Testis (tissue), 3 donors: ENCODE measurements around the gene CCDC9B. TPM values are rescaled to one million over a fixed set of nuclear protein-coding genes. Genes with fewer than 3 reads are reported as not detected.

Experiments used
- DNase-seq: peaks from one replicate; pipeline ENCODE4 v3.0.0-alpha.2; 2019
- H3K27ac ChIP-seq, 2 donors: fragments of 200-600 bp; sonication (generic); one replicate each; pipeline ENCODE4 v1.5.1; 2019
- H3K27me3 ChIP-seq: fragments of 200-600 bp; sonication (generic); one replicate; pipeline ENCODE4 v1.5.1; 2019
- H3K36me3 ChIP-seq: fragments of 200-600 bp; sonication (generic); one replicate; pipeline ENCODE4 v1.5.1; 2017; ENCODE audit warnings: low read depth; ENCODE audit errors: missing control alignments
- H3K4me1 ChIP-seq: fragments of 200-600 bp; sonication (generic); one replicate; pipeline ENCODE4 v1.5.1; 2019
- H3K4me3 ChIP-seq, 2 donors: fragments of 200-600 bp; sonication (generic); one replicate each; pipeline ENCODE4 v1.5.1; 2017 to 2019
- H3K9me3 ChIP-seq: fragments of 200-600 bp; sonication (generic); one replicate; pipeline ENCODE4 v1.5.1; 2017
- POLR2A ChIP-seq: fragments of 450-650 bp; IDR thresholded peaks from one replicate; pipeline ENCODE4 v1.6.1; 2017; ENCODE audit warnings: antibody characterized with exemption, mild to moderate bottlenecking, moderate library complexity
- WGBS, 2 donors: methylation state at CpG; one replicate each; pipeline ENCODE4 v1.1.5; 2018; 5-methylcytosine and 5-hydroxymethylcytosine counted together
- intact Hi-C: fragments of 100-400 bp; cut with DNase I; formaldehyde crosslinking; loops from one replicate; pipeline ENCODE4 v1.15.1; 2023; ENCODE audit warnings: low total_unique reads
- polyA plus RNA-seq: library from polyadenylated mRNA; stranded (reverse); fragments of 350-450 nt; fragmentation: Illumina TruSeq; extraction: RNeasy Lipid Tissue Mini Kit (QIAGEN cat#74804); gene quantifications from one replicate; pipeline ENCODE4 v1.2.3, GENCODE V29; 2014; ENCODE audit warnings: low read depth, low replicate concordance; ENCODE audit not compliant: insufficient read depth
- total RNA-seq, 2 donors: library from RNA; depleted of rRNA; stranded (reverse); fragments of >200 nt; gene quantifications; one replicate each; pipeline ENCODE4 v1.2.3, GENCODE V29; 2016
- TF ChIP-seq, protein P1 (sequence below), 3 experiments: fragments of 450-650 bp in 2 of 3; fragments of 200-600 bp in 1 of 3; sonication (generic) in 1 of 3; IDR thresholded peaks; one replicate each; pipeline ENCODE4 v1.5.1; 2016 to 2019; ENCODE audit warnings: antibody characterized with exemption in 3 of 3, mild to moderate bottlenecking in 2 of 3, moderate library complexity in 1 of 3

The CCDC9B gene
- total and polyA plus RNA-seq, 3 donors from 2014 or later, result 20.4 to 38.9 (median 36.8) TPM

DNA sequence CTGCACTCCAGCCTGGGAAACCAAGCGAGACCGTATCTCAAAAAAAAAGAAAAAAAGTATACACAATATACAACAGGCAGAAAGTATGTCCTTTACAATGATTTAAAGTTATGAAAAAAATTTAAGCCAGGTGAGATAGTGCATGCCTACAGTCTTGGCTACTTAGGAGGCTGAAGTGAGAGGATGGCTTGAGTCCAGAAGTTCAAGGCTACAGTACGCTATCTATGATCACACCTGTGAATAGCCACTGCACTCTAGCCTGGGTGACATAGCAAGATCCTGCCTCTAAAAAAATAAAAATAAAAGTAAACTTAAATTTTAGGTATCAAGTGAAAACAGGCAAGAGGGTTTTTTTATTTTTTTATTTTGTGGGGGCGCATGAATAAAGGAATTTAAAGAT lies 38.6 kb upstream of the CCDC9B start:
- DNase-seq, result no peak
- intact Hi-C loops, result no loop called here
- H3K27ac ChIP-seq, result no peak overlapping the region
- H3K9me3 ChIP-seq, result no peaks in the 10 kb centered on the region
- no peaks in the 10 kb centered on the region for H3K36me3 ChIP-seq
- H3K4me3 ChIP-seq, result no peak overlapping the region
- TF ChIP-seq, protein P1, sequence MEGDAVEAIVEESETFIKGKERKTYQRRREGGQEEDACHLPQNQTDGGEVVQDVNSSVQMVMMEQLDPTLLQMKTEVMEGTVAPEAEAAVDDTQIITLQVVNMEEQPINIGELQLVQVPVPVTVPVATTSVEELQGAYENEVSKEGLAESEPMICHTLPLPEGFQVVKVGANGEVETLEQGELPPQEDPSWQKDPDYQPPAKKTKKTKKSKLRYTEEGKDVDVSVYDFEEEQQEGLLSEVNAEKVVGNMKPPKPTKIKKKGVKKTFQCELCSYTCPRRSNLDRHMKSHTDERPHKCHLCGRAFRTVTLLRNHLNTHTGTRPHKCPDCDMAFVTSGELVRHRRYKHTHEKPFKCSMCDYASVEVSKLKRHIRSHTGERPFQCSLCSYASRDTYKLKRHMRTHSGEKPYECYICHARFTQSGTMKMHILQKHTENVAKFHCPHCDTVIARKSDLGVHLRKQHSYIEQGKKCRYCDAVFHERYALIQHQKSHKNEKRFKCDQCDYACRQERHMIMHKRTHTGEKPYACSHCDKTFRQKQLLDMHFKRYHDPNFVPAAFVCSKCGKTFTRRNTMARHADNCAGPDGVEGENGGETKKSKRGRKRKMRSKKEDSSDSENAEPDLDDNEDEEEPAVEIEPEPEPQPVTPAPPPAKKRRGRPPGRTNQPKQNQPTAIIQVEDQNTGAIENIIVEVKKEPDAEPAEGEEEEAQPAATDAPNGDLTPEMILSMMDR (IDR thresholded peaks at IDR 0.05), result no peak
- no peak for TF ChIP-seq POLR2A
- H3K4me1 ChIP-seq, result peaks cover 7% of the 10 kb centered on the region
- WGBS, 2 donors, result 75 to 84% methylated on average over 4 of the region's 4 CpGs
- no peaks in the 10 kb centered on the region for H3K27me3 ChIP-seq

- H3K27me3 ChIP-seq, result no peaks in the 10 kb centered on the region
- H3K27ac ChIP-seq, result no peak overlapping the region
- peaks cover 3% of the 10 kb centered on the region for H3K4me1 ChIP-seq
- no peak for DNase-seq
- no peaks in the 10 kb centered on the region for H3K9me3 ChIP-seq
- H3K36me3 ChIP-seq, result no peaks in the 10 kb centered on the region
- H3K4me3 ChIP-seq, result no peak overlapping the region
- WGBS, 2 donors, result 79 to 90% methylated on average over 3 of the region's 3 CpGs
- intact Hi-C loops, result no loop called here
- TF ChIP-seq POLR2A, result no peak
- TF ChIP-seq, protein P1 (IDR thresholded peaks at IDR 0.05), result no peak
Observed at GRCh38 chr15:40377606-40378005, 36.9 kb upstream of the CCDC9B start.

GRCh38 chr15:40372981-40373380 lies 32.2 kb upstream of the CCDC9B start:
- Histone ChIP-seq H3K36me3 (no peaks in the 10 kb centered on the region), H3K4me3 (no peak overlapping the region), H3K9me3 (no peaks in the 10 kb centered on the region), H3K27me3 (no peaks in the 10 kb centered on the region), H3K27ac (no peak overlapping the region), H3K4me1 (no peaks in the 10 kb centered on the region)
- no peak for TF ChIP-seq POLR2A
- TF ChIP-seq, protein P1 (IDR thresholded peaks at IDR 0.05), result no peak
- 75 to 78% methylated on average over 2 of the region's 2 CpGs for WGBS, 2 donors
- no peak for DNase-seq
- intact Hi-C loops, result no loop called here

DNA sequence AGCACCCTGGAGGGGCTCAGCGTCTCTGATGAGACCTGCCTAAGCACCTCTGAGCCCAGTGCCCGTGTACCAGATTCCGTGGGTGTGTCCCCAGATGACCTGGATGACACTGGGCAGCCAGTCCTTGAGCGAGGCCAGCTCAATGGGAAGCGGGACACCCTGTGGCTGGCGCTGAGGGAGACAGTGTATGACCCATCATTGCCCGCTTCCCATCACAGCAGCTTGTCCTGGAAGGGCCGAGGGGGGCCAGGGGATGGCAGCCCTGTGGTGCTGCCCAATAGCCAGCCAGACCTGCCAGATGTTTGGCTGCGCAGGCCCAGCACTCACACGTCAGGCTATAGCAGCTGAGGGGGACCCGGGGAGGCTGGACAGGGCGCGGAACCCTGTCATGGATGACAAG lies 29.2 kb upstream of the CCDC9B start:
- Histone ChIP-seq H3K36me3 (no peaks in the 10 kb centered on the region), H3K27ac (no peak overlapping the region), H3K4me3 (no peak overlapping the region), H3K9me3 (no peaks in the 10 kb centered on the region), H3K27me3 (no peaks in the 10 kb centered on the region), H3K4me1 (no peaks in the 10 kb centered on the region)
- no peak for DNase-seq
- intact Hi-C loops, result loop anchor here (10.0 kb wide), 1 partner anchor 45 kb away; no protein-coding TSS in a partner anchor
- TF ChIP-seq, protein P1 (IDR thresholded peaks at IDR 0.05), result no peak
- no peak for TF ChIP-seq POLR2A
- 80 to 84% methylated on average over 2 to 10 of the region's 13 CpGs for WGBS, 2 donors

- 87 to 100% methylated on average over 1 to 10 of the region's 10 CpGs for WGBS, 2 donors
- H3K36me3 ChIP-seq, result no peaks in the 10 kb centered on the region
- H3K27me3 ChIP-seq, result no peaks in the 10 kb centered on the region
- TF ChIP-seq POLR2A, result no peak
- TF ChIP-seq, protein P1 (IDR thresholded peaks at IDR 0.05), result no peak
- H3K4me1 ChIP-seq, result no peaks in the 10 kb centered on the region
- H3K9me3 ChIP-seq, result no peaks in the 10 kb centered on the region
- intact Hi-C loops, result loop anchor here (10.0 kb wide), 1 partner anchor 45 kb away; no protein-coding TSS in a partner anchor
- no peak for DNase-seq
- H3K4me3 ChIP-seq, result no peak overlapping the region
- no peak overlapping the region for H3K27ac ChIP-seq
Observed at GRCh38 chr15:40369474-40369869, 28.7 kb upstream of the CCDC9B start.
